ENCODE measurements around the gene TTLL1.

Gene TTLL1

GRCh38 chr22:43088984-43089717 is at the start of gene TTLL1:
TTLL1 (minus strand) TSS chr22:43089391; CDS start chr22:43075586, 13,805 bp downstream.
- in situ Hi-C loops (cut with MboI; ENCODE audit: low sequenced_read_pairs) = no loop called here

DNA sequence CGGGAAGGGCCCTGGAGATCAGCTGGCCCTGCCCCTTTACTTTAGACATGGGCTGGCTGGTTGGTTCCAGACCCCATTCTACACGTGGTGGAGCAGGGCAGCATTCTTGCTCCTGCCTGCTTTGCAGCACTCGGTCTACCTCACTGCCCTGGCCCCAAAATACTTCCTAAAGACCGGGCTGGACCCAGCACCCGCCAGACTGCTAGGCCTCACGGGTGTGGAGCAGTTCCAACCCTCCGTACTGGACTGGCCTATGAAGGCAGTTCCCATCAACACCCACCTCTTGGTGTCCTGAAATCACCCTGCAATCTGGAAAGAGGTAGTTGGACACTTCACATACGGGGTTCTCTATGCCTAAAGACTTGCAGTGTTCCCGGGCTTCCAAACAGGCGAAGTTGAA is 47.6 kb upstream of the TTLL1 start:
- in situ Hi-C loops (cut with MboI; ENCODE audit: low sequenced_read_pairs) = no loop called here

GRCh38 chr22:43136255-43136654 is 47.1 kb upstream of the TTLL1 start:
- in situ Hi-C loops (cut with MboI; ENCODE audit: low sequenced_read_pairs) = no loop called here

- in situ Hi-C loops (cut with MboI; ENCODE audit: low sequenced_read_pairs) = no loop called here
Measured at GRCh38 chr22:43135565-43135964, 46.4 kb upstream of the TTLL1 start.

DNA sequence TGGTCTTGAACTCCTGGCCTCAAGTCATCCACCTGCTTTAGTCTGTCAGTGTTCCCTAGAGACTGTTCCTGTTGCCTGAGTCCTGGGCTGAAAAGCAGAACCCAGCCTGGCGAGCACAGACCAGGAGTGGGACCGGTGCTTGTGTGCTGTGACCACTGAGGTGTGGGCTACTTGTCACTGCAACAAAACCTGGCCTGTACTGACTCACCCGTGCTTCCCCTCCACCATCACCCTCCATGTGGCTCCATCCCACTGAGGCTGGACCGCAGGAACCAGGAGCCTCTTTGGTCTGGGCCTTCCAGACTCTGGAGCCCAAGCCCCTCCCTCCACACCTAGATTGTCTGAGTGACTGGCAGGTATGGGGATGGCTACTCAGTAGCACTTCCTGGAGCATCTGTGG is 45.4 kb upstream of the TTLL1 start:
- in situ Hi-C loops (cut with MboI; ENCODE audit: low sequenced_read_pairs) = no loop called here

DNA sequence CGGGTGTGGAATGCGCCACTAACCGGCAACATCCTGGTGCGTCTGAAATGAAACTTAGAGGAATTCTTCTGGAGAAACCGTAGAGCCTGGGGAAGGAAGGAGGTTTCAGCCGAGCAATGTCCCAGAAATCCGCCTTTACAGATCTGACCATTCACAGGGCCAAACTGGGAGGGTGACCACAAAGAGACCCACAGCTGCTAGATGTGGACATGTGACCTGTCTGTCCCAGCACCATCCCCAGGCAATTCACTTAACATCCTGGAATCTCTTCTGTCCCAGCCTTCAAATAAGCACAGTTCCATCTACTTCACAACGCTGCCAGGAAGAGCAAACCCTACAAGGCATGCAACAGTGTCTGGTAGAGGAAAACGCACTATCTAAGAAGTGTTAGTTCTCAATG is 44.2 kb upstream of the TTLL1 start:
- in situ Hi-C loops (cut with MboI; ENCODE audit: low sequenced_read_pairs) = no loop called here

DNA sequence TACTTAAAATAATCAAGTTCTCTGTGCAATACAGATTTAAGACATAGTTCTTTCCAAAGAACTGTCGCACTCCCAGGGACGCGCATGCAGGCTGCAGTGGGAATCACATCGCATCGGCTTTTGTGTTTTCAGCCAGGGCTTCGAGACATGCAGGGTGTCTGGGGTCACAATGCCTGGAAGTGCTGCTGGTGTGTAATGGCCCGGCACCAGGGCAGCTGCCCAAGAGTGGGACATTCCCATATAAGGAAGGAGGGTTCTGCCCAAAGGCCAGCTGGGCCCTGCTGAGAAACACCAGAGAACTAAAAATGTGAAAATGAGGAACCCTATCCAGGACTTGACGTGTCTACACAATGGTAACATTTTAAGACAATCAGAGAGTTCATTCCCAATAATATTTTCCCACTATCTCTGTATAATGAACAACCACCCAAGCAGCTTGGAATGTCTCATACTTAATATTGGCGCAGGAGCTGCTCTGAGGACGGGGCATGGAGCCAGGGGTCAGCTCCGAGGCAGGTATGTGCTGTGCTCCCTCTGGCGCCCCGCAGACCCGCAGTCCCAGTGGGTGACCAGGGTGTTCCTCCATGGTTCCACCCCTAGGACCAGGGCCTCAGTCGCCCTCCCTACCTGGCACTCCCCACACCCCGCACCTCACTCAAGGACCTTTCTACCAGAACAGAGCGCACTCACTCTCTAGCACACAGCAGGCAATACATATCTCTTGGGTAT is 42.7 kb upstream of the TTLL1 start:
- in situ Hi-C loops (cut with MboI; ENCODE audit: low sequenced_read_pairs) = no loop called here

GRCh38 chr22:43129426-43130425 is 40.5 kb upstream of the TTLL1 start:
- in situ Hi-C loops (cut with MboI; ENCODE audit: low sequenced_read_pairs) = no loop called here

DNA sequence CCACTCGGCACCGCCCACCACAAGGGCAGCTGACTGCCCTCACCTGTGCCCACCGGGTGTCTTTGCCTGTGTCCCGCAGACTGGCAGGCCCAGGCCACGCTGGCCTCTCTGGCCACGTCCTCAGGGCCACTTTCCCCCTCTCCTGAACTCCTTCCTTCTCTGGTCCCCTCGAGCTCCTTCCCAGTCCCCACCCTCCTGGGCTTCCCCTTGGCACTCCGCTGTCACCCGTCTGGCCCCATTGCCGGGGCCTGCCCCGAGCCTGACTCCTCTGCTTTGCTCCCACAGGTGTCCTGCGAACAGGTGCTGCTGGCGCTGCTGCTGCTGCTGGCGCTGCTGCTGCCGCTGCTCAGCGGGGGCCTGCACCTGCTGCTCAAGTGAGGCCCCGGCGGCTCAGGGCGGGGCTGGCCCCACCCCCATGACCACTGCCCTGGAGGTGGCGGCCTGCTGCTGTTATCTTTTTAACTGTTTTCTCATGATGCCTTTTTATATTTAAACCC is 39.8 kb upstream of the TTLL1 start:
- in situ Hi-C loops (cut with MboI; ENCODE audit: low sequenced_read_pairs) = no loop called here

- in situ Hi-C loops (cut with MboI; ENCODE audit: low sequenced_read_pairs) = no loop called here
Measured at GRCh38 chr22:43128116-43128515, 38.9 kb upstream of the TTLL1 start.

- in situ Hi-C loops (cut with MboI; ENCODE audit: low sequenced_read_pairs) = no loop called here
Measured at GRCh38 chr22:43127166-43127908, 38.1 kb upstream of the TTLL1 start.

- in situ Hi-C loops (cut with MboI; ENCODE audit: low sequenced_read_pairs) = no loop called here
Measured at GRCh38 chr22:43126501-43127165, 37.4 kb upstream of the TTLL1 start.

- in situ Hi-C loops (cut with MboI; ENCODE audit: low sequenced_read_pairs) = no loop called here
Measured at GRCh38 chr22:43118953-43119458, 29.8 kb upstream of the TTLL1 start.

DNA sequence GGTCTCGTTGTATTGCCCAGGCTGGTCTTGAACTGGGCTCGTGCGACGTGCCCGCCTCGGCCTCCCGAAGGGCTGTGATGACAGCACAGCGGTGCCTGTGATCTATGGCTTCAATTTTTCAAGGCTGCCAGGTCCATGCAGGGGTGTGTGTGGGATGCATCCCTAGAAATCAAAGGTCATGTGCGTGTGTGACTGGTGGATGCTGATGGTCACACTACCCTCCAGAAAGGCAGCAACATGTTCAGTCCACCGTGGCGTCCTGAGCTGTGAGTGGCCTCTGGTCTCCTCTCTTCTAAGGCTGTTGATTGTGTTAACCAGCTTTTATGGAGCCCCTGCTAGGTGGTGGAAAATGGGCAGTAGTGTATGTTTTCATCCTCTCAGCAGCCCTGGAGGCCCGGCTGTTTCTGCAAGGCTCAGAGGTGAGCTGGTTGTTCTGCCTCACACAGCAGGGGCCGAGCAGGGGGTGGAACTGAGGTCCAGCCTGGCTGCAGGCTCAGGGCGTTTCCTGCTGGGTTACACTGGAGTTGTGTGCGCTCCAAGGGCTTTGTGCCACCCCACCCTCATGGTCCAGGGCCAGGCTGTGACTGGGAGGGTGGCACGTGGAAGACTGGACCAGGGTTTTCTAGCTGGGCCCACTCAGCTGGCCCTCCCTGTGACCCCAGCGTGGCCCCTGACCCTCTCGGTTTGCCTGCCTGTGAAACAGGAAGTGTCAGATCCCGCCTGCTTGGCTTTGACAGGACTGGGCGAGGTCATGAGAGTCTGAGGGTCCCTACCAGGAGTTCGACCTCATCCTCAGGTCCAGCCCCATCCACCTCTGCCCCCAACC is 29.0 kb upstream of the TTLL1 start:
- in situ Hi-C loops (cut with MboI; ENCODE audit: low sequenced_read_pairs) = no loop called here

DNA sequence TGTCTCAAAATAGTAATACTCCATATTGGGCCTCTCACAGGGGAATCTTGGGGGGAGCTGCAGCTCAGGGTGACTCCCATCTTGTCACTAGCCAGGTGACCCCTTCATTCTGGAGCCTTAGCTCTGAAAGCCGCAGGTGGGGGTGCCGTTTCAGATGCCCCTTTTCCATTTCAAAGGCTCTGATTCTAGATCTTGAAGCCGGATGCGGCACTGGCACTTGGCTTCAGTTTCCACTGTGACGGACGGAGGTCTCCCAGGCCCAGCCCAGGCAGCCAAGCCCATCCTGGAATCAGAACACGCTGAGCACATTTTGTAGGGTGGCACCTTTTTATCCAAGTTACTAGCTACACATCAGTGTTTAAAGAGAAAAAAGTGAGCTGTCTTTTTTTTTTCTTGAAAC is 27.7 kb upstream of the TTLL1 start:
- in situ Hi-C loops (cut with MboI; ENCODE audit: low sequenced_read_pairs) = no loop called here

- in situ Hi-C loops (cut with MboI; ENCODE audit: low sequenced_read_pairs) = no loop called here
Measured at GRCh38 chr22:43114958-43115357, 25.8 kb upstream of the TTLL1 start.

- in situ Hi-C loops (cut with MboI; ENCODE audit: low sequenced_read_pairs) = no loop called here
Measured at GRCh38 chr22:43113526-43114251, 24.5 kb upstream of the TTLL1 start.

All from HL-60/S4 treated with phorbol 12-myristate 13-acetate at 8.2 ng/mL for 4 days and 3 days (cell line).